LHCN-M2 (cell line): ENCODE data around the gene GPSM3. TPM values are rescaled to one million over a fixed set of nuclear protein-coding genes. Genes with fewer than 3 reads are reported as not detected.

Source experiments
- DNase-seq: peaks from one replicate; pipeline ENCODE4 v3.0.0-alpha.2; 2012; ENCODE audit warnings: low read depth
- total RNA-seq: library from RNA; depleted of rRNA; stranded (reverse); fragments of >200 nt; gene quantifications from 2 replicates; pipeline ENCODE4 v1.2.3, GENCODE V29; 2014

The GPSM3 gene
- total RNA-seq, 1 experiment from 2014 or later, result 1.4 TPM

- peak; percentile 94 for DNase-seq
Observed at GRCh38 chr6:32175711-32176475, 16.6 kb downstream of the GPSM3 start, which contains the start of gene AGPAT1. AGPAT1 (minus strand) TSS chr6:32176084; CDS start chr6:32171496, 4,588 bp downstream.

GRCh38 chr6:32175322-32175710 lies 17.1 kb downstream of the GPSM3 start:
- no peak for DNase-seq

GRCh38 chr6:32174416-32174815 lies 18.0 kb downstream of the GPSM3 start:
- no peak for DNase-seq

- DNase-seq, result no peak
Observed at GRCh38 chr6:32173051-32173727, 19.3 kb downstream of the GPSM3 start.

GRCh38 chr6:32171234-32171633 lies 21.2 kb downstream of the GPSM3 start:
- no peak for DNase-seq

GRCh38 chr6:32170294-32170693 lies 22.1 kb downstream of the GPSM3 start:
- DNase-seq, result no peak

GRCh38 chr6:32168807-32169591 lies 23.4 kb downstream of the GPSM3 start:
- DNase-seq, result peak; percentile 18

GRCh38 chr6:32168350-32168749 lies 24.1 kb downstream of the GPSM3 start:
- no peak for DNase-seq

GRCh38 chr6:32167761-32168262 lies 24.6 kb downstream of the GPSM3 start:
- no peak for DNase-seq

GRCh38 chr6:32167154-32167760 lies 25.2 kb downstream of the GPSM3 start:
- DNase-seq, result no peak

- no peak for DNase-seq
Observed at GRCh38 chr6:32166411-32167061, 25.9 kb downstream of the GPSM3 start.

- no peak for DNase-seq
Observed at GRCh38 chr6:32164295-32164694, 28.1 kb downstream of the GPSM3 start, which contains the start of gene EGFL8. EGFL8 (plus strand) TSS chr6:32164595; CDS start chr6:32166166, 1,571 bp downstream.

- no peak for DNase-seq
Observed at GRCh38 chr6:32163559-32164258, 28.7 kb downstream of the GPSM3 start.

- DNase-seq, result no peak
Observed at GRCh38 chr6:32158052-32158451, 34.4 kb downstream of the GPSM3 start.

- no peak for DNase-seq
Observed at GRCh38 chr6:32156891-32157290, 35.6 kb downstream of the GPSM3 start.

- DNase-seq, result peak; percentile 67
Observed at GRCh38 chr6:32154514-32155161, 37.8 kb downstream of the GPSM3 start.

- peak; percentile 89 for DNase-seq
Observed at GRCh38 chr6:32153564-32154513, 38.6 kb downstream of the GPSM3 start, which contains the start of gene PPT2. PPT2 (plus strand) TSS chr6:32154141; CDS start chr6:32154595, 454 bp downstream.

- DNase-seq, result no peak
Observed at GRCh38 chr6:32152769-32153563, 39.5 kb downstream of the GPSM3 start.
